Activated naive CD8-positive, alpha-beta T cell treated with anti-CD3 and anti-CD28 coated beads, Interleukin-2, amount 50 U/mL, for 24 hours (primary cell): ENCODE data around the gene VPS11.
"Not testable (repeated sequence)": the region's sequence is repeated elsewhere in the genome, so short reads cannot be mapped to it uniquely, and the experiment has no call there.

Experiments
- ATAC-seq: fragments of 150-1000 bp; cut with Tn5 transposase; one replicate; pipeline ENCODE4 v1.10.0; 2021
- DNase-seq: peaks from one replicate; pipeline ENCODE4 v3.0.0; 2021
- H3K27ac Mint-ChIP-seq: one replicate; pipeline ENCODE4 v1.8.0; 2021; ENCODE audit warnings: mild to moderate bottlenecking, mixed read lengths
- H3K27me3 Mint-ChIP-seq: one replicate; pipeline ENCODE4 v1.8.0; 2021; ENCODE audit warnings: mixed read lengths
- H3K36me3 Mint-ChIP-seq: one replicate; pipeline ENCODE4 v1.8.0; 2021; ENCODE audit warnings: low read depth, mixed read lengths
- H3K4me1 Mint-ChIP-seq: one replicate; pipeline ENCODE4 v1.8.0; 2021; ENCODE audit warnings: mixed read lengths
- H3K4me3 Mint-ChIP-seq: one replicate; pipeline ENCODE4 v1.8.0; 2021; ENCODE audit warnings: mild to moderate bottlenecking, moderate library complexity, mixed read lengths
- H3K9me3 Mint-ChIP-seq: one replicate; pipeline ENCODE4 v1.8.0; 2021; ENCODE audit warnings: mixed read lengths

VPS11 gene

GRCh38 chr11:119051440-119052162 lies 16.0 kb upstream of the VPS11 start:
- peak overlapping the region; percentile 36 for H3K4me3 Mint-ChIP-seq
- ATAC-seq, result peak; percentile 55
- H3K27me3 Mint-ChIP-seq, result no peaks in the 10 kb centered on the region

GRCh38 chr11:119052163-119052814 lies 15.3 kb upstream of the VPS11 start:
- H3K36me3 Mint-ChIP-seq, result peaks cover 73% of the 10 kb centered on the region
- DNase-seq (no peak), ATAC-seq (no peak)
- no peaks in the 10 kb centered on the region for H3K27me3 Mint-ChIP-seq
- peaks cover 37% of the 10 kb centered on the region for H3K4me1 Mint-ChIP-seq
- no peak overlapping the region for H3K27ac Mint-ChIP-seq
- no peak overlapping the region for H3K4me3 Mint-ChIP-seq
- H3K9me3 Mint-ChIP-seq, result no peaks in the 10 kb centered on the region

More at GRCh38 chr11:119051440-119052162, 16.0 kb upstream of the VPS11 start:
- Mint-ChIP-seq H3K9me3 (no peaks in the 10 kb centered on the region), H3K36me3 (peaks cover 79% of the 10 kb centered on the region), H3K4me1 (peaks cover 37% of the 10 kb centered on the region), H3K27ac (no peak overlapping the region)
- no peak for DNase-seq

GRCh38 chr11:119054418-119054817 lies 13.2 kb upstream of the VPS11 start:
- peaks cover 63% of the 10 kb centered on the region for H3K36me3 Mint-ChIP-seq
- no peaks in the 10 kb centered on the region for H3K9me3 Mint-ChIP-seq
- H3K27me3 Mint-ChIP-seq, result no peaks in the 10 kb centered on the region
- H3K4me1 Mint-ChIP-seq, result peaks cover 50% of the 10 kb centered on the region
- ATAC-seq (no peak), DNase-seq (no peak)
- H3K27ac Mint-ChIP-seq, result no peak overlapping the region
- H3K4me3 Mint-ChIP-seq, result no peak overlapping the region

- H3K27ac Mint-ChIP-seq, result peak overlapping the region; percentile 85
- no peaks in the 10 kb centered on the region for H3K27me3 Mint-ChIP-seq
- no peaks in the 10 kb centered on the region for H3K9me3 Mint-ChIP-seq
- H3K4me3 Mint-ChIP-seq, result peak overlapping the region; percentile 95
- H3K36me3 Mint-ChIP-seq, result peaks cover 51% of the 10 kb centered on the region
- peaks cover 49% of the 10 kb centered on the region for H3K4me1 Mint-ChIP-seq
- ATAC-seq (no peak), DNase-seq (peak; percentile 19)
Observed at GRCh38 chr11:119055901-119056300, 11.7 kb upstream of the VPS11 start.

- Mint-ChIP-seq H3K36me3 (peaks cover 48% of the 10 kb centered on the region), H3K4me3 (peak overlapping the region; percentile 95), H3K4me1 (peaks cover 44% of the 10 kb centered on the region), H3K27me3 (no peaks in the 10 kb centered on the region), H3K9me3 (no peaks in the 10 kb centered on the region), H3K27ac (peak overlapping the region; percentile 94)
- ATAC-seq (peak; percentile 3), DNase-seq (no peak)
Observed at GRCh38 chr11:119056421-119056999, 11.1 kb upstream of the VPS11 start.

- peak; percentile 99 for DNase-seq
- Mint-ChIP-seq H3K9me3 (no peaks in the 10 kb centered on the region), H3K4me1 (peaks cover 39% of the 10 kb centered on the region), H3K36me3 (peaks cover 43% of the 10 kb centered on the region), H3K27ac (peak within 1 kb of the TSS; percentile 94), H3K27me3 (no peaks in the 10 kb centered on the region), H3K4me3 (peak within 1 kb of the TSS; percentile 95)
- peak; percentile 96 for ATAC-seq
Observed at GRCh38 chr11:119057000-119057769, 10.4 kb upstream of the VPS11 start, which contains the start of gene HYOU1. Gene HYOU1, minus strand, starts transcription at chr11:119057205. Its CDS starts 1,045 bp downstream, at chr11:119056160.

- Mint-ChIP-seq H3K4me1 (peaks cover 28% of the 10 kb centered on the region), H3K36me3 (peaks cover 28% of the 10 kb centered on the region)
- H3K27me3 Mint-ChIP-seq, H3K4me3 Mint-ChIP-seq, H3K9me3 Mint-ChIP-seq, DNase-seq, ATAC-seq, H3K27ac Mint-ChIP-seq: not testable (repeated sequence)
Observed at GRCh38 chr11:119059128-119059527, 8.5 kb upstream of the VPS11 start.

GRCh38 chr11:119061256-119061655 lies 6.4 kb upstream of the VPS11 start:
- Mint-ChIP-seq H3K27ac (no peak overlapping the region), H3K9me3 (no peaks in the 10 kb centered on the region), H3K27me3 (no peaks in the 10 kb centered on the region), H3K36me3 (peaks cover 12% of the 10 kb centered on the region), H3K4me1 (peaks cover 21% of the 10 kb centered on the region), H3K4me3 (no peak overlapping the region)
- no peak for ATAC-seq
- no peak for DNase-seq

- ATAC-seq (no peak), DNase-seq (no peak)
- Mint-ChIP-seq H3K4me3 (no peak overlapping the region), H3K27me3 (no peaks in the 10 kb centered on the region), H3K36me3 (peaks cover 8% of the 10 kb centered on the region), H3K9me3 (no peaks in the 10 kb centered on the region), H3K27ac (no peak overlapping the region), H3K4me1 (peaks cover 29% of the 10 kb centered on the region)
Observed at GRCh38 chr11:119062779-119063178, 4.8 kb upstream of the VPS11 start.

- Mint-ChIP-seq H3K4me3 (peak overlapping the region; percentile 45), H3K27me3 (no peaks in the 10 kb centered on the region), H3K4me1 (peaks cover 27% of the 10 kb centered on the region), H3K9me3 (no peaks in the 10 kb centered on the region), H3K36me3 (peaks cover 11% of the 10 kb centered on the region), H3K27ac (peak overlapping the region; percentile 0)
- ATAC-seq, result peak; percentile 17
- peak; percentile 30 for DNase-seq
Observed at GRCh38 chr11:119065369-119065768, 2.2 kb upstream of the VPS11 start.

- no peak overlapping the region for H3K4me3 Mint-ChIP-seq
- ATAC-seq, result no peak
- peaks cover 19% of the 10 kb centered on the region for H3K36me3 Mint-ChIP-seq
- no peaks in the 10 kb centered on the region for H3K9me3 Mint-ChIP-seq
- no peaks in the 10 kb centered on the region for H3K27me3 Mint-ChIP-seq
- peaks cover 3% of the 10 kb centered on the region for H3K4me1 Mint-ChIP-seq
- no peak overlapping the region for H3K27ac Mint-ChIP-seq
- DNase-seq, result no peak
Observed at GRCh38 chr11:119077839-119078238, 10.2 kb downstream of the VPS11 start.

- no peaks in the 10 kb centered on the region for H3K27me3 Mint-ChIP-seq
- peaks cover 17% of the 10 kb centered on the region for H3K36me3 Mint-ChIP-seq
- H3K27ac Mint-ChIP-seq, result no peak overlapping the region
- H3K4me3 Mint-ChIP-seq, result no peak overlapping the region
- DNase-seq (no peak), ATAC-seq (no peak)
- H3K9me3 Mint-ChIP-seq, result no peaks in the 10 kb centered on the region
- H3K4me1 Mint-ChIP-seq, result peaks cover 3% of the 10 kb centered on the region
Observed at GRCh38 chr11:119078675-119079420, 11.2 kb downstream of the VPS11 start.

- ATAC-seq (no peak), DNase-seq (no peak)
- H3K4me1 Mint-ChIP-seq, result peaks cover 22% of the 10 kb centered on the region
- peaks cover 17% of the 10 kb centered on the region for H3K36me3 Mint-ChIP-seq
- H3K27me3 Mint-ChIP-seq, result no peaks in the 10 kb centered on the region
- H3K9me3 Mint-ChIP-seq, result no peaks in the 10 kb centered on the region
- peak overlapping the region; percentile 7 for H3K27ac Mint-ChIP-seq
- H3K4me3 Mint-ChIP-seq, result no peak overlapping the region
Observed at GRCh38 chr11:119081682-119082260, 14.2 kb downstream of the VPS11 start.
